GM19395 (cell line): ENCODE data around the gene CCR9.

Experiments
- ATAC-seq: cut with Tn5 transposase; IDR thresholded peaks from one replicate; pipeline ENCODE4 v1.9.1; 2021; ENCODE audit warnings: mild to moderate bottlenecking, moderate library complexity; ENCODE audit not compliant: unreplicated experiment

The CCR9 gene

DNA sequence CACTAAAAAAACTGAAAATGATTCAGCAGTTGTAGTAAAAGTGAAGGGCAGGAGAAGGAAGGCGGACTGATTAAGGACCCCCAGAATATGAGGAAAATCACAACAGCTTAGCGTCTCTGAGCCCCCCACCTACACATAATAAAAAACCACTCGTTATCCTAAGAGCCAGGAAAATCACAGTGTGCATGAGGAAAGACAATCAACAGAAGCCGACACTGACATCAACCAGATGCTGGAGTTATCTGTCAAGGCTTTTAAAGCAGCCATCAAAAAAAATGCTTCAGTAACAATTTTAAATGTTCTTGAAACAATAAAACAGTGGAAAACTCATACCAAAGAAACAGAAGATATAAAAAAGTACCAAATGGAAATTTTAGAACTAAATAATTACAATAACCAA lies 47.2 kb downstream of the CCR9 start:
- ATAC-seq: no peak

GRCh38 chr3:45936261-45936660 lies 49.9 kb downstream of the CCR9 start:
- no peak for ATAC-seq

DNA sequence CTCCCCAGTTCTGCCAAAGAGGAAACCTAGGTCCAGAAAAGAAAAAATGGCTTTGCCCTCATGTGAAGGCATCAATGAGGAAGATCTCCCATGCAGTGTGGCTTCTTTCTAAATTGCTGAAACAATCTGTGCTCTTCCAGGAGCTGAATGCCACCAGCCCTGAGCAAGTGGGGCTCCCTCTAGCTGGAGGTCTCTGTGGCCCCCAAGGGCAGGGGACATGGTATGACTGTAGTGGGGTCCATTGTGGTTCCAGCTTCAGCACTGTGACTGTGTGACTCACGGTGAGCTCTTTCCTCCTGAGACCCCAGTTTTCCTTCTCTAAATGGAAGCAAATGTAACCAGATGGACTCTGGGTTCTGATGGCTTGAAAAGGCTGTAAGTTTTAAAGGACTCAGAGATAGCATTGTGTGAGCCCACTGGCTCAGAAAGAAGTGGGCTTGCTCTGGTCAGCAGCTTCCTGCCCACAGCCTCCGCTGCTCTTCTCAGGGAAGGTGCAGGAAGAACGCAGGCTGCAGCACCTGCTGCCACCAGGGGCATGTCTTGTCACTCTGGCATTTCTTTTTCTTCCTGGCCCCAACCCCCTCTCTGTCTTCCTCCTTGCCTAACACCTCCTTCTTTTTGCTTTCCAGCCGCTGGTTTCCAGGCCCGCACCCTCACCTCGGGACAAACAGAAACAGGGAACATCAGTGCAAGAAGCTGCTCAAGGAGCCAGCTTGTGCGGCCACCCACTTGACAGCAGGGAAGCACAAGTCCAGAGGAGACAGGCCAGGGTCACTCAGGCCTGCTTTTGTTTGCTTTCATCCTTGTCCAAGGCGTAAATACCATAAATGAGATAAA lies 51.1 kb downstream of the CCR9 start:
- ATAC-seq: no peak

DNA sequence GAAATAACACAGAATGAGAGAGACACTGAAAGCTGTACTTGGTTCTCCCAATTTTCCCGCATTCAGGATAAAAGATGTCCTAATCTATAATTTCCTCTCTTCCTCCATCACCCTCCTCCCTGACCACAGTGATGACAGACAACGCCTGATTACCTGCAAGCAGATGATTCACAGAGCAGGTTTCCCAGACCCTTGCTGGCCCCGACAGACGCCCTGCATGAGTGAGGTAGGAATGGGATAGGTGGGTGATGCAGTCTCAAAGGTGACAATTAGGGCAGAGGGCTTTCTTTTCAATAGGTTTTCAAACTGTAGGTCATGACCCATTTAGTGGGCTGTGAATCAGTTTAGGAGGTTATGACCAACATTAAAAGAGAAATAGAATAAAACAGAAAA lies 51.7 kb downstream of the CCR9 start:
- ATAC-seq: no peak

- ATAC-seq: no peak
Measured at GRCh38 chr3:45938864-45939263, 52.5 kb downstream of the CCR9 start.

DNA sequence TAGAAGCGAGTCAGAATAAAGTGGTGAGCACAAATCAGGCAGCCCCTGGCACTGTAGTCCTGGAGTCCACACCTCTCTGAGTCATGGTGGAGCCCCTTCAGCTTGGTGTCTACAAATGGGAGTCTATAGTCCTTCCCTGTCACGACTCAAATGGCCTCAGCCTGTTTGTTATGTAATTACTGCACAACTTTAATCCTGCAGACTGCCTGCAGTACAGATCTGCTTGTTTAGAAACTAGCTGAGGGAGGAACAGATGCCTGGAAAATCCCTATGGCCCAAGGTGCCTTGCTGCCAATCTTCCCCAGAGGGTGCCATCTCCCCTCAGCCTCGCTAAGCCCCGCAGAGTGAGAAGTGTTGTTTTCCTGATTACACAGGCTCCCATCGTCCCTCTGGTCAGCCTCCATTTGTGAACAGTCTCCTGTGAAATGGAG lies 53.0 kb downstream of the CCR9 start:
- no peak for ATAC-seq

DNA sequence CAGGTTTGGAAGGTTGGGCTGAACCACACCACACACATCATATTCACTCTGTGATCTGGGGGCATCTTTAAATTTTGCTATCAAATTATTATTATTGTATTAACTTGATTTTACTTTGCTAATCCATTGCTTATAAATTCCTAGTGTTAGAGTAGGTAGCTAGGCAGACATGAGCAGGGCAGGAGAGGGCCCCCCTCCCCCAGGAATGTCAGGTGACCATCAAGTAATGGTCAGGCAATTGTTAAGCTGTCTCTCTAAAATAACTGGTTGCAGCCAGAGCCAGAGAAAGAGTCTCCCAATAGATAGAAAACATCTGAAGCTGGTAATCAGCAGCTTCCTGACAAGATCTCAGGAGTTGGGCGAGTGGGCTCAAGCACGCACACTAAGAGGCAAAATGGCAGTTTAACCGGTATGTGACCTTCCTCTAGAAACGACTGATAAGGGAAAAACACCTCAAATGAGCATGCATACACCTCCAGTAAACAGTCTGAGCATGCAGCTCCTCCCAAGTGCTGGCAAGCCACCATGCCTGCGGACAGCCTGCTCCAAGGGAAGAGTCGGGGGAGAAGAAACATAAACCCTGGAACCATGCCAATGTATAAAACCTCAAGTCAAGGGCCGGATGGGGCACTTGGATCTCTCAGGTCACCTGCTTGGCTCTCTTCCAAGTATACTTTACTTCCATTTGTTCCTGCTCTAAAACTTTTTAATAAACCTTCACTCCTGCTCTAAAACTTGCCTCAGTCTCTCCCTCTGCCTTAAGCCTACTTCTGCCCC lies 53.8 kb downstream of the CCR9 start:
- ATAC-seq: no peak

- ATAC-seq: no peak
Measured at GRCh38 chr3:45940781-45941365, 54.5 kb downstream of the CCR9 start.

GRCh38 chr3:45942051-45942825 lies 55.9 kb downstream of the CCR9 start:
- no peak for ATAC-seq

DNA sequence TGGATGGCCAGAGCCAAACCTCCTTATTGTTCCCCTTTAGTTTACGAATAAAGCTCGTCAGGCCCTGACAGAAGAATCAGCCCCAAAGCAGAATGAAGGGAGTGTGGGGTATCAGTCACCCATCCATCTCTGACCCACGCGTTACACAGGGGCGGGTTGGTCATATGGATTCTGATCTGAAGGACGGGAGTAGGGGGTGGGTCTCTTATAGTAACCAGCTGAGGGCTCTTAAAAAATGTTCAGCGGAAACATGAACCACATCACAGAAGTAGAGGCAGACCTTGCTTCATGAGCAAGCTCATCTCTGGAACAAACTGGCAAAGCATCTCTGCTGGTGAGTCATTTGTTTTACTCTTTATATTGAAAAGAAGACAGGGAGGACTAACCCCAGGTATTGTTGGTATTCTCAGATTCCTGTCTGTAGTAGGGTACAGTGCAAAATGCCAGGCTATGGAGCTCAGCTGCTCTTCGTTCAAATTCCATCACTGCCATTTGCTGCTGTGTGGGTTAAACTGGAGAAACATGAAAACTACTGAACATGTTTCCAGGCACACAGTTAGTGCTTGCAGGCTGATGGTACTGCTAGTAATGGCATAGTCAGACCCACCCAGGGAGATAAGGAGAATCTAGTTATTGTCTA lies 57.0 kb downstream of the CCR9 start, which contains the start of gene CXCR6:
Gene CXCR6 (plus strand): TSS at position 258 of the 640 bp plus-strand sequence. CDS start 3,018 bp downstream, outside the sequence.
- ATAC-seq: no peak

- no peak for ATAC-seq
Measured at GRCh38 chr3:45944830-45945620, 58.7 kb downstream of the CCR9 start.

GRCh38 chr3:45946307-45946706 lies 60.0 kb downstream of the CCR9 start:
- no peak for ATAC-seq

DNA sequence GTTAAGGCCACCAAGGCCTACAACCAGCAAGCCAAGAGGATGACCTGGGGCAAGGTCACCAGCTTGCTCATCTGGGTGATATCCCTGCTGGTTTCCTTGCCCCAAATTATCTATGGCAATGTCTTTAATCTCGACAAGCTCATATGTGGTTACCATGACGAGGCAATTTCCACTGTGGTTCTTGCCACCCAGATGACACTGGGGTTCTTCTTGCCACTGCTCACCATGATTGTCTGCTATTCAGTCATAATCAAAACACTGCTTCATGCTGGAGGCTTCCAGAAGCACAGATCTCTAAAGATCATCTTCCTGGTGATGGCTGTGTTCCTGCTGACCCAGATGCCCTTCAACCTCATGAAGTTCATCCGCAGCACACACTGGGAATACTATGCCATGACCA lies 60.5 kb downstream of the CCR9 start:
- ATAC-seq: no peak

GRCh38 chr3:45947361-45947760 lies 61.0 kb downstream of the CCR9 start:
- no peak for ATAC-seq

GRCh38 chr3:45948311-45948781 lies 62.0 kb downstream of the CCR9 start:
- no peak for ATAC-seq

- ATAC-seq: no peak
Measured at GRCh38 chr3:45948881-45949280, 62.5 kb downstream of the CCR9 start.

DNA sequence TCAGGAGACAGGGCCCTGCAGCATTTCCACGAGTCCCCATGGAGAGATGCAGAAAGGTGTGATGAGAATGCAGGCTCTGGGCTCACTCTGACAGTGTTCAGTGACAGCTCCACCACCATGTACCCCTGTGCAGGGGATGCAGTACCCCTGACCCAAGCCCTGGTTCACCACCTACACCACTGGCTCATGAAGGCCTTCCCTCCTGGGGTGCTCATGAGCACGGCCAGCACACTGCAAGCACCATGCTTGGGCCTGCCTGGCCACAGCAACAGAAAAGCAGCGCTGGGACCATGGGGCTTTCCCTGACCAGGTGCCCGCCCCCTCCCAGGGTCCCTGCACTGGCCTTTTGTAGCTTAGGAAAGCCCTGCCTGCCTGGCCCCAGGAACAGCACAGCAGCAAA lies 63.1 kb downstream of the CCR9 start:
- no peak for ATAC-seq

DNA sequence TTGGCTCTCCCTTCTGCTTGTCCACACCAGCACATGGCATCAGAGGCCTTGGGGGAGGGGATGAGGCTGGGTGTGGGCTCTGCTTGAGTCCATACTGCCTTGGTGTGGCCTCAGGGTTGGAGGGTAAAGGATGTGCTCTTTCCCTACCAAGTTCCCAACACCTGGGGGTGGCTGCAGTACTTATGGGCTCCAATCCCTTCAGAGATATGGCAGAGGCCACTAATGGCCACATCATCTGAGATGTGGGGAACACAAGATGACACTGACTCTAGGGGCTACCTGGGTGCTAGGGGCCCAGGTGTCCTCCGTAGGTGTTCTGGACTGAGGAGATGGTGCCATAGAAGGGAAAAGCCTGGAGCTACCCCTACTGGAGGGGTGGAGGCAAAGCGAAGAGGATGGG lies 63.8 kb downstream of the CCR9 start:
- no peak for ATAC-seq
